Activated T-cell treated with anti-CD3 and anti-CD28 coated beads for 24 hours (primary cell): ENCODE results near the gene ATP7B.
"Not testable (repeated sequence)": the region's sequence is repeated elsewhere in the genome, so short reads cannot be mapped to it uniquely, and the experiment has no call there.

ENCODE experiments used
- DNase-seq: peaks from one replicate; pipeline ENCODE4 v3.0.0-alpha.2; 2020; ENCODE audit warnings: low read depth

The ATP7B gene

GRCh38 chr13:51921790-51922740 lies 89.2 kb downstream of the ATP7B start:
- no peak for DNase-seq

DNA sequence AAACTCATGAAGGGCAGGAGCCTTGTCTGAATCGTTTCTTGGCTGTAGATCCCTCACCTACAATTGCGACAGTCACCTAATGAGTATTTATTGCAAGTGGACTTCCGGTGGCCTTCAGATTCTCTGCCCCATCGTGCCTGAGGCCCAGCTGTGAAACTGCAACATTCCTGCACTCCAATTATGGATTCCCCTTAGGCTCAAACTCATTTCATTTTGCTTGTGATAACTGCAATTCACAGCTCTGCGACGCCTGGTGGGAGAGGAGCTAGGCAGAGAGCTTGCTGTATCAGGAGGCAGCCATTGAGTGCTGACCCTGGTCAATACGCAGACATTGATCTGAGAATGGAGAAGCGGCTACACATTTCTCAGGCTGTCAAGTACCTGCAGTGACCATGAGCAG lies 90.5 kb downstream of the ATP7B start:
- no peak for DNase-seq

DNA sequence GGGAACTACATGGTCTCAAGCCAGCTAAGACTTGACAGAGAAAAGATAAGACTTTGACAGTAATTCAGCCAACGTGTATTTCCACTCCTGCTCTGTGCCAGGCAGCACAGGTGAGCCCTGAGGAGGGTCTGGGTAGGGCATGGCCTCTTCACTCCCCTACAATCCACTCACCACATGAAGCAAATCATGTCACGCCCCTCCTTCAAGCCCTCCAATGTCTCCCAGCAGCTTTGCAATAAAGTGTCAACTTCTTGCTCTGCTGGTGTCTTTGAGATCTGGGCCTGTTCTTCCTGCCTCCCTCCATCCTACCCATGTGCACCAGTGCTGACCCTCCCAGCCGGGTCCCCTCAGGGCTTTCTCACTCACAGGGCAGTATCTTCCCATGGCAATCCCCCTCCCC lies 91.0 kb downstream of the ATP7B start:
- DNase-seq = no peak

DNA sequence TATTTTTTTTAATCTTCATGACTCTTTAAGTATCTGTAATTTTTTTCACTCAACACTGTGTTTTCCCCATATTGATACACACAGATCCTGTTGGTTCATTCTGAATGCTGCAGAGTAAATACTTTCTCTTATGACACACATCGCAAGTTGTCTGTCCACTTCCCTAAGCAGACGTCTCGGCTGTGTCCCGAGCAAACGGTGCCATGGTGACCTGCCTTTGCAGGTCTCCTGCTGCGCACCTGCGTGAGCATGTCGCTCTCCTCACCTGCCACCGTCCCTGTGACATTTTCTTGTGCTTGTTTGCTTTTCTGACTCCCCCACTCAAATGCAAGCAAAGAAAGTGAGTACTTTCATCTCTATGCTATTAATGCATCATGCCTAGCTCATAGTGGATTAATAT lies 91.7 kb downstream of the ATP7B start:
- no peak for DNase-seq

DNA sequence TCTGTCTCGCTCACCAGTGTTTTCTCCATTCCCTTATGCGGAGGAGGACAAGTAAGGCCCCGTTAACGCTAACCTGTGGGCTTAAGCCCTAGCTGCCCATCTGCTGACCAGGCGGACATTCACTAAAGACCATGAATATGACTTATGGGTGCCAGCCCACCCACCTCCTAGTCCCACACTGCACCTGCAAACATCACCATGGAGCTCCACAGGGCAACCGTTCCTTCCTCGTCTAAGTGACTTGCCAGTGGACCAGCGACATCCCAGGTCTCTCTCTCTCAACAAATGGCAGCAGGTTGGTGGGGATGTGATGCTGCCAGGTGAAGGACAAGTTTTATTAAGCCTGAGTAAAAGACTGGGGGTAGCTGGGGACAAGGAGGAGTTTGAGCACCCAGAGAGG lies 94.3 kb downstream of the ATP7B start:
- DNase-seq = no peak

GRCh38 chr13:51916051-51916818 lies 95.0 kb downstream of the ATP7B start:
- no peak for DNase-seq

- no peak for DNase-seq
Measured at GRCh38 chr13:51914137-51914493, 97.1 kb downstream of the ATP7B start.

DNA sequence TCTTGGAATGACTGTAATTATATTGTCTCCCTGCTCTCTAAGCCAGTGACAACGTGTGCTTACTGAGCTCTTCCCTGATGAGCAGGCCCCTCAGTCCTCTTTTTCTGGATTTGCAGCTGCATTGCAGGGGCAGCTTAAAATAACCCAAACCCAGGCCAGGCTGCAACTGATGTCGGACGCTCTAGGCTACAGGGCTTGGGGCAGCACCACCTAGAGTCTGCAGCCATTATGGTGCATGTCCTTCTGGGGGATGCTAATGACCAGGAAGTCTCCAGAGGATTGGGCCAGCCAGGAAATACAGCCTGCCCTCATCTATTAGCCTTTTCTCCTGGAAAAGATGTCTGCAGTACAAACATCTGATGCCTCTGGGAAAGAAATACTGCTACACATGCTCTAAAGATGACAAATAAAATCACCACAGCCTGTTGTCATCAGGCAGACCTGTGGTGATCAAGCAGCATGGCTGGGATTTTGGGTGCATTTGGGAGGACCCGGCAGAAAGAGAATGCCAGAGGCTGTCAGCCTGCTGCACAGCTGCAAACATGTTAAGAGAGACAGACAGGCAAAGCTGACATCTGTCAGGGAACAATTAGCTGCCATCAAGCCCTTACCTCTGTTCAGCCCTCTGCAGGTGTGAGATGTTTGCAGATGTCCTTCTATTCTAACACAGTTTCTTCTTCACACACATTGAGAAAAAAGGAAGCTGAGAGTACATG lies 97.7 kb downstream of the ATP7B start:
- DNase-seq = no peak

- DNase-seq = no peak
Measured at GRCh38 chr13:51912511-51913225, 98.6 kb downstream of the ATP7B start.

DNA sequence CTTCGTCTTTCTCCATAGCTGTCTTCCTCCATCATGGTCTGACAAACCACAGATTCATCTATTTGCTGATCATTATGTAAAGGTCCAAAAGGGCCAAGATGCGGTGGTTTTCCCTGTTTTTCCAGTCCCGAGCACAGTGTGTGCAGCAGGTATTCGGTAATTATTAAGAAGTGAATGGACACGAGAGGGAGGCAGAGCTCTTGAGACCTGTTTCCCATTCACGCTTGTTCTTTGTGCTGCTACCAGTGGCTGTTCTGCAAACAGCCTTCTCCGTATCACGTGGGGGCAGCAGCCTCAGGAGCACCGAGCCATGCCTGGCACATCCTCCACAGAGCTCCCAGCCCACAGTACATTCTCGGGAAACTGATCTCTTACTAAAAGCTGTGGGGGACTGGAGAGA lies 99.2 kb downstream of the ATP7B start:
- DNase-seq = no peak

DNA sequence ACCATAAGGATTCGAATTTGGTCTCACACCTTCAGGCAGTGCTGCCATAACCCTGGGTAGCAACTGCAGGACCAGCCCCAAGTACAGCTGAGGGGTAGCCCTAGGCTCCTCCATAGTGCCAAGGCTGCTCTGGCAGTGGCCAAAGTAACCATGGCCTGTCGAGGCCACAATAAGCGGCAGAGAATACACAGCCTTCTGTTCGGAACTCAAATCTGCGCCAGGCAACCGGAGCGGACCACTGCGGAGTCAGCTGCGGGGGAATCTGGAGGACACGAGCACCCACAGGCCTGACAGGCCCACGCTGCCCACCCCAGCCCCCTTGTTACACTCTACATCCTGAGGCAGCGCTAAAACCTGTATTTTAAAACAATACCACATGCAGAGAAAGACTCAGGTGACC lies 100.7 kb downstream of the ATP7B start:
- no peak for DNase-seq

- DNase-seq = not testable (repeated sequence)
Measured at GRCh38 chr13:51909265-51909664, 102.0 kb downstream of the ATP7B start.

- DNase-seq = no peak
Measured at GRCh38 chr13:51907040-51907732, 104.1 kb downstream of the ATP7B start.

GRCh38 chr13:51906581-51906980 lies 104.7 kb downstream of the ATP7B start:
- DNase-seq = no peak

- no peak for DNase-seq
Measured at GRCh38 chr13:51905787-51906186, 105.5 kb downstream of the ATP7B start.

DNA sequence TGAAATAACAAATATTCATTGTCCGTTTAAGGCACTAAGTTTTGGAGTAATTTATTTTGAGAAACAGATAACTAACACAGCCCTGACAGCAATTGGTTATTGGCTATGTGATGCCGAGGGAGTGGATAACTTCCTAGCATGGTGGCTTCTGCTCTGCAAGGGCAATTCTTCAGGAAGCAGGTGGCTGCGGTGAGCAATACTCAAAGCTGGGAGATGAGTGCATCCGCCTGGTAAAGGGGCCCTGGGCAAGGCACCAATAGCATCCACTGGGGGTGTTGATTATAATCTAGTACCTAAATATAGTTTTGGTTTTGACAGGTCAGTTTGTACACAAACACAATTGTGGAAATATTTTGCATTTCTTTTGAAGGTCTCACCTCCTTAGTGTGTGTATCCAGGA lies 108.5 kb downstream of the ATP7B start:
- no peak for DNase-seq

DNA sequence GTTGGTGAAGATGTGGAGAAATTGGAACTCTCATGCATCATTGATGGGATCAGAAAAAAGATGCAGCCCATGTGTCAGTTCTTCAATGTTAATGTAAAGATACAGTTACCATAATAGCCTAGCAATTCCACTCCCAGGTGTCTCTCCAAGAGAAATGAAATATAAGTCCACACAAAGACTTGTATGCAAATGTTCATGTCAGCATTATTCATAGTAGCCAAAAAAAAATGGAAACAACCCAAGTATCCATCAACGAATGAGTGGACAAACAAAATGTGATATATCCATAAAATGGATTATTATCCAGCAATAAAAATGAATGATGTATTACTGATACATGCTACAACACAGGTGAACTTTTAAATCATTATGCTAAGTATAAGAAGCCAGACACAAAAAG lies 110.8 kb downstream of the ATP7B start:
- DNase-seq = no peak

DNA sequence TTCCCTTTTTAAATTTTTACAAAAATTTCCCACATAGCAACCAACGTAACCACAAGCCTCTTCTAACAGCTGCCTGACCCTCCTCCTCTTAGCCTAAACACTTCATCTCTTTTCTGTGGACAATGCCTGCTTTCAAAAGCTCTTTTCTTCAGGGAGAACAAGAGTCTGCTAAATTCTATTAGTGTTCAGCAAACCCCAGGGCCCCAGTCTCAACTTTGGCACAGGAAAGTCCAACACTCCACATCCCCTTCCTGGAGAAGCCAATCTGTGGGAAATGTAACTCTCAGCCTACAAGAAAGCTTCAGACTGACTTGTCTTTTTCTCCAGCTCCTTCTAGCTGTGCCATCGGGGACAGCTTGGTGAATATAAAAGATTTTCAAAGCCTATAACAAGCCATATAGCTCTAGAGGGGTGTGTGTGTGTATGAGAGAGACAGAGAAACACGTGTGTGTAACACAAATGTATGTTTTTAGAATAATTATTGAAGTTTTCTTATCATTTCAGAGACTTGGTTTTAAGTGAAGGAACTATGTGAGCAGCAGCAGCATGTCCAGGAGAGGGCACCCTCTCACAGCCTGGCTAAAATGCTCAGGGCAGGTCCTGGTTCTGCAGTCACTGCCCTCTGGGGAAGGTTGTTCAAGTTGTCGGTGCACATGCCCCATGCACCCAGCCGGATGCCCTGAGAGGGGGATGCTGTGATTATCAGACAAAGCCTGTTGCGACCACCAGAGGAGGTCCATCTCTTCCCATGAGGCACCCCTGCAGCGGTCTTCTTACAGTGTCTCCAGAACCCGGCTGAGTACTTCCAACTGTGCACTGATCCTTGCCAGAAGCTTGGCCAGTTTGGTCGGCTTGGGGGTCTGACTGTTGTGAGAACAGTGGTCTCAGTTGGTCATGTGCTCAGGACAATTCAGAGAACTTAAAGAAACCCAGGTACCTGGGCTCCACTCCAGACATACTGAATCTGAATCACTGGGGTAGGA lies 115.1 kb downstream of the ATP7B start:
- peak; percentile 8 for DNase-seq

DNA sequence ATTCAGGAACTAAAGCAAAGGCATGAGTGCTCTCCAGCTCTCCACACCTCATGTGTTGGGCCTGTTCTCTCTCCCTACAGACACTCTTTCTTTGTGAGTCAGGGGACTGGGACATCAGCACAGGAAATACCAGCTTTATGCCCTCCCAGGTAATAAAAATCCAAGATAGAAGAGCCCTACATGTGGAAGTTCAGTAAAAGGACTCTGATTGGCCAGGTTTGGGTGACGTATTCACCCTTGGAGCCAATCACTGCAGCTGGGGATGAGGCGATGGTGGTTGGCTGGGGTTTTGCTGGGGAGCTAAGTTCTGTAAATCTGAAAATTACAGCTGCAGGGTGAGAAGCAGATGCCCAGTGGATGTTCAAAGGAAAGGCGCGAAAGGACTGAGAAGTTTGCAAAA lies 117.0 kb downstream of the ATP7B start:
- no peak for DNase-seq

- no peak for DNase-seq
Measured at GRCh38 chr13:51892657-51893056, 118.6 kb downstream of the ATP7B start.
